IPS DF 19.7 (cell line): ENCODE results near the gene HDLBP.
"Not testable (repeated sequence)": the region's sequence is repeated elsewhere in the genome, so short reads cannot be mapped to it uniquely, and the experiment has no call there.

Experiments used
- DNase-seq: peaks from one replicate; pipeline ENCODE4 v3.0.0-alpha.2; 2013; ENCODE audit warnings: low read depth, low spot score

Gene HDLBP

DNA sequence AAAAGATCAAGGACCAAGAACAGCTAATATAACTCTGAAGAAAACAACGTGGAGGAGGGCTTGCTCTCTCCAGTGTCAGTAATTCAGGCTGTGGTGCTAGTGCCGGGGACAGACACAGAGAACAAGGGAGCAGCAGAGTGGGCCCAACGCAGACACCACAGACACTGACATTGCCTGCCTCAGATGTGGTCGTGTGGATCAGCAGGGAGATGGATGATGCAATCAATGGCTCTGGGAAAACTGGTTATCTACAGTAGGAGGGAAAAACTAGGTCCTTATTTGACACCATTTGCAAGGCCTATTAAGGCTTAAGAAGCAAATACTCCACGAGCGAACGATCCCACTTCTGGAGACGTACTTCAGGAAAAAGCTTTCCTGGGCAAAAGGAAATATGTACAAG, 36.1 kb downstream of the HDLBP start:
- DNase-seq, result no peak

DNA sequence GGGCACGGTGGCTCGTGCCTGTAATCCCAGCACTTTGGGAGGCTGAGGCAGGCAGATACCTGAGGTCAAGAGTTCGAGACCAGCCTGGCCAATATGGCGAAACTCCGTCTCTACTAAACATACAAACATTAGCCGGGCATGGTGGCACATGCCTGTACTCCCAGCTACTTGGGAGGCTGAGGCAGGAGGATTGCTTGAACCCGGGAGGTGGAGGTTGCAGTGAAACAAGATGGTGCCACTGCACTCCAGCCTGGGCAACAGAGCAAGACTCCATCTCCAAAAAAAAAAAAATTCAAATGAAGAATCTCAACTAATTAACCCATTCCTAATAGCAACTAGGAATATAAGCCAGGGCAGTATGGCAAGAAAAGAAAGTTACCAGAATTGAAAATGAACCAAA, 37.2 kb downstream of the HDLBP start:
- not testable (repeated sequence) for DNase-seq

DNA sequence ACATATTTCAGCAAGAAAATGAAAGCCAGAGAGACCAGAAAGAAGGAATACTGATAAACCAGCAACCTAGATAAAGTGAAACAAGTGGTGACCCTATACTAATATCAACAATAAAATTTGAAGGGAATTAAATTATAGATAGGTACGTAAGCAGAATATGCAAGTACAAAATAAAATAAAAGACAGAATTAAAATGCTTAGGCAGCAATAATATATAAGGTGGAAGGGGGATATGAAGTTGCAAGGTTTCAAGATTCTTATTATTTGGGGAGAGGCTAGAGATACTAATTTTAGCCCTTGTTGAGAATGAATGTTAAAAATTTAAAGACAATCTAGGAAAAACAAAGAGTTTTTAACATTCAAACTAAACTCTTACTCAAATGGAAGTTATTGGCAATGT, 39.6 kb downstream of the HDLBP start:
- no peak for DNase-seq

DNA sequence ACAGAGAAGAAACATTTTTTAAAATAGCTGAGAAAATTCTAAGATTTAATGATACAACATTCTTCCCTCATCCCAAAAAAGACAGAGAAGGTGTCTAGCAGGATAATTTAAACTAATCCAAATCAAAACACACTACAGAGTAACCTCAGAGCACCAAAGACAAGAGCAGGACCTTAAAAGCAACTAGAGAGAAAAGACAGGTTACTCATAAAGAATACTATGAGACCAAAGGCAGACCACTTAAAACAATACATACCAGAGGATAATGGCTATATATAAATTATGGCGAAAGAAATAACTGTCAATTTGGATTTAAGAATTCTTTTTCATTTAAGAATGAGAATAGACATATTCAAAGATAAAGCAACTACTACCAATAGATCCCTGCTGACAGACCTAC, 40.0 kb downstream of the HDLBP start:
- DNase-seq, result no peak

DNA sequence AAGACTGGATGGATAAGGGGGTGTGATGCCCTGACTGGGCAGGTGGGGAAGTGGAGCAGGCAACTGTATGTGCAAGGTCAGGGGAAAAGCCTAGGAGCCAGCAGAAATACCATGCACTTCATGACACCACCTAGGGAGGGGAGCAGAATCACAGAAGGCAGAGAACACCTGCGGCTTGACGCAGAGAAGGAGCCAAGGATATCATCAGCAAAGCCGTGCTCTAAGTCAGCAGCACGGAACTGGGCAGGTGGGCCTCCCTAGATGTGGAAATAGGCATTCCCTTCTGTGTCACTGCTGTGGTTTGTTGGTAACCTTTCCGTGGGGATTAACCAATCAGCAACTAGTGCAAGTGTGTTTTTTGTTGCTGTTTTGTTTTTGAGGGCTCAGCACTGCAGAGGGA, 41.3 kb downstream of the HDLBP start:
- no peak for DNase-seq

DNA sequence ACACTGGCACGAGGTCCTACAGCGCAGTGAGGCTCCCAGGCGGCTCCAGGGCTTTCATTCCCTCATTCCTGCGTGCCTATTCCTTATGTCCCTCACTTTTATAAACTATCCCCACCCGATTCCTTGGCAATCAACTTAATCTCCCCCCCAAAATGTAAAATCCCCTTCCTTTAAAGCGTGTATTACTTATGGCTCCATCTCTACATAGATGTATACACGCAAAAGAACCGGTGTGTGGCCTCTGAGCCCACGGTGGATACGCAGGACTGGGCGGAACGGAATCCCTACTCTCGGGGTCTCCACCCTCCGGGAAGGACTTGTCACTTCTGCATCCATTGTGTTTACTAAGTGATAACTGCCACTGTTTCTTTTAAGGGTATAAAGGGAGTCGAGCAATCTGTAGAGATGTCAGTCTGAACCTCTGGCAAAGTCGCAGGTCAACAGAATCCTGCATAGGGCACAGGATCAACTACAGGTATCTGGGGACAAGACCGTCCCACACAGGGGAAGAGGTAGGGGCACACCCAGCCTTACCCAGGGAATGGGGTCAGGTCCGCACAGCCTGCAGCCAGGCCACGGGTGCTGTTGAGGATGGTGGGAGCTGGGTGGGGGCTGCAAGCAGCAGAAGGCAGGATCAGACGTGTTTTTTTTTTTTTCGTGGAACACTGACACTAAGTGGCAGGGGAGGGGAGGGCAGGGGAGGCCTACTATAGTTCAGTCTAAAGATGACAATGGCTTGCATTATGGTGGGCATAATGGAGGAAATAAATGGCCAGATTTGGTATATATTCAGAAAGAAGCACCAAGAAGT, 42.1 kb downstream of the HDLBP start:
- DNase-seq, result no peak

DNA sequence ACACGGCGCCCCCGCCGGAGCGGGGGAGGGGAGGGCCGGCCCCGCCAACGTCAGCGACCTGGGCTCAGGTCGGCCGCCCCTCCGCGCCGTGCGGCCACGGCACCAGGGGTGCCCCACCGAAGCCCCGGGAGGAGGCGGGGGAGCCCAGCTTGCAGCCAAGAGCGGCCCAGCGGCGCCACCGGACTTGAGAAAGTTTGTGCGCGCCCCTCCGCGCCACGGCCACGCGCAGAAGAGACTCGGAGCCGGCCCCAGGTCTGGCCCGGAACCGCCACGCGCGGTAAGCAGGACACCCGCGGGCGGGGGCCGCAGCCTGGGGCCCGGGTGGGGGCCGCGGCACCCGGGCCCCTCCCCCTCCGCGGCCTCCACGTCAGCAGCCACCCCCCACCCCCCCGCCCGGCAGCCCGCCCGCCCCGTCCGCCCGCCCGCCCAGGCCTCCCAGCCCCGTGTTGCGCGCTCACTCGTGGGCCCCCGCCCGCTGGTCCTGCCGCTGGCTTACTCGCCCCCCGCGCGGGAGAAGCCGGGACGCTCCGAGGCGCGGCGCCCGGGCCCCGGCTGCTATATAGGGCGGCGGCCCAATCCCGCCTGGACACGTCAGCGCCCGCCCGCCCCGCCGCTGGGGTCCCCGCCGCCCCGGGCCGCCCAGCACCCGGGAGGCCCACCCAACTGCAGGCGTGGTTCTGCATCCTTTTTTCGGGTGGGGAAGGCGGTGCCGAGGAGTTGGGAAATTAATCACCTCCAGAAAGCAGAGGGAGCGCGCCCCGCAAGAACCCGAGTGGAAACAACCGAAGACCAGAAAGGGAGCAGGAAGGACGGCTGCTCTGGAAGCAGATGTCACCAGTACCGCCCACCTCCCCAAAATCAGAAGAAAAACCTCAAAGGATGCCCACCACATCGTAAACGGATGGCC, 42.9 kb downstream of the HDLBP start:
- DNase-seq, result no peak

DNA sequence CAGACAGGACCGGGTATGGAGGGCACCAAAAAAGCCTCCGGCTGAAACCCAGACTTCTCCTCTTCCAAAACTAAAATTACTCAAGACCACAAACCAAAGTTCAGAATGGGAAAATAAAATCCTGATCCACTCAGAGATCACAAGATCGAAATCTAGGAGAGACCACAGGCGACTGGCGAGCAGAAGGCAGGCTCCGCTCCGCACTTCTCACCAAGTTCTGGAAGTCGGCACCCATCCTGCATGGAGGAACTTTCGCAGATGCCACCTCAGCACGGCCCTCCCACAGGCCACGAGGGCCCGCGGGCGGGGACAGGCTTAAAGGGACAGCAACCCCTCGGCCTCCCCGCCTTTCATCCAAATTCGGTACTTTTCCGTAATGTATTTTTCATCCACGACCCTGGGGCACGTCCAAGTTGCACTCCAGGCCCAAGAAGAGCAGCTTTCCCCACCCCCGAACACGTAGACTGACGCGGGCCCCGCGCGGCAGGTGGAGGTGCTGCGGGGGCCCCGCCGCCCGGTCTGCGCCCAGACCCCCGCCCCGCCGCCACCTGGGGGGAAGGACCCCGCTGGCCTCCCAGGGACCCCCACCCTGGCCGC, 43.7 kb downstream of the HDLBP start:
- no peak for DNase-seq

DNA sequence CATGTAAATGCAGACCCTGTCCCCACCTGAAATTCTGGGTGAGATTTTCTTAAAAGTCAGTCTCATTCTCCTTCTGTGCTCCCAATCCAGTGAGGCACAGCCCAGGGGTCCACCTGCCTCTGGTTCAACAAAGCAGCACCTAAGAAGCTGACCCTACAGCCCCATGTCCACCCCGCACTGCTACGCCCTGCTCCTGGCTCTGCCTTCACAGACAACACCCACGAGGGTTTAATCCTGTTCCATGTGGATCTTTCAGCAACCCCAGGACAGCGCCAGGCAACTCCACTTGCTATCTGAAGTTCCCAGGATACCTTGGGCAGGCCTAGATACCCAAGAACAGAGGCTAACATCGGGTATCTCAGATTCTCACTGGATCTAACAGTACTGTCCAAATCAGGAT, 44.9 kb downstream of the HDLBP start:
- DNase-seq, result no peak

DNA sequence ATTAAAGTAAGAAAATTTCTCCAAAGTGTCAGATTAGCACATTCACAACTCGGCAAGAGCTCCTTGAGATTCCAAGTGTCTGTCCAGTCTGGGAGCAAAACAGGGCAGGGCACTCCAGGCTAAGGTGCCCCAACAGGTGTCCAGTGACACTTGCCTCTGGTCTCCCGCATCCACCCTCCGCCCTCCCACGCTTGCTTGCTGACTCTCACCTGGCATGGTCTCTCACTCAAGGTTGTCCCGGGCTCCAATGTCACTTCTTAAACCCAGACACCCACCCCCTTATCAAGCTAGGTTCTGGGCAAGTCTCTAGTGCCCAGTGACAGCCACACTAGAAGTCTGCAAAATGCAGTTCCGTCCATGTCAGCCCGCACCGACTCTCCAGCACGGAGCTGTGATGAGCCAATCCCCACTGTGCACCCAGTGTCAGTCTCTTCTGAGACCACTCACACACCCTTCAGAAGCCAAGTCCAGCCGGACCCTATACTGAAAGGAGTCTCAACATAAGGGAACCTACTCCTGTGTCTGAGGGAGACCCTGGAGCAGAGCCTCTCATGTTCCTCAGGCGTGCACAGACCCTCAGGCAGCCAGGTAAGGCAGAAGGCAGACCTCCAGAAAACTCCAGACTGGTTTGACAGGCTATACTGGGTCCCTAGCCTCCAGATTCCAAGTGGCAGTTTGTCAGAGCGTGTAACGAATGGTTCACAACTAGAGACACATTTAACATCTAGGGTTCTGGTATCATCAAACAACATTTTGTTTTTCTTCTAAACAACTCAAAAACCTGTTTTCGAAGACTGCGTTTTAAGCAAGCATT, 45.6 kb downstream of the HDLBP start:
- no peak for DNase-seq

DNA sequence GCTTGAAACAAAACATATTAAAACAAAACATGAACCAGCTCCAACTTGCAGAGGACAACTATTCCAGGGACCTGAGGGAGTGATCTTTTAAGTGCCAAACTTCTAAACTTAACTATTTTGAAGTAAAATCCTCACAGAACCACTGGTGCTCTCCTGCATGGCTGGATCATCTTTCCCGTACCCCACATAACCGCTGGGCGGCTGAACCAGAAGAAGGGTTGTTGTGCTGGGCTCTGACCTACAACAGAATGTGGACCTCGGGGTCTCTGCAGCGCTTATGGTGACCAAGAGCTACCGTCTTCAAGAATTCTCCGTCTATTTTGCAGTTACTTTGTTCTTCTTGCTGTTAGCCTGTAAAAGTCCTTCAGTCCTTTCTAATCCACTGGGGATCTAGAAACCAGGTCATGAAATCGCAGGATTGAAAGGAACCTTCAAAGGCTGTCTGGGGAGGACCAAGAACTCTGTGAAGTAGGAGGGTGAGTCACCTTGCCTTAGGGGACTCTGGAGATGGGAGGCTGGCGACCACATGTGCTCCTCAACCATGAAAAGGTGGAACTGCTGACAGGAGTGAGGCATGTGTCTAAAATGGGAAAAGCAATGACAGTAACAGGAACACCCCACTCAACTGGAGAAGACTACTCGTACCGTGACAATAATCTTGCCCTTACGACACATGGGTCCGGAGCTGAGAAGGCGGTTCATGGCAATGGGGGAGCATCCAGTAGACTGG, 46.6 kb downstream of the HDLBP start:
- DNase-seq, result no peak

DNA sequence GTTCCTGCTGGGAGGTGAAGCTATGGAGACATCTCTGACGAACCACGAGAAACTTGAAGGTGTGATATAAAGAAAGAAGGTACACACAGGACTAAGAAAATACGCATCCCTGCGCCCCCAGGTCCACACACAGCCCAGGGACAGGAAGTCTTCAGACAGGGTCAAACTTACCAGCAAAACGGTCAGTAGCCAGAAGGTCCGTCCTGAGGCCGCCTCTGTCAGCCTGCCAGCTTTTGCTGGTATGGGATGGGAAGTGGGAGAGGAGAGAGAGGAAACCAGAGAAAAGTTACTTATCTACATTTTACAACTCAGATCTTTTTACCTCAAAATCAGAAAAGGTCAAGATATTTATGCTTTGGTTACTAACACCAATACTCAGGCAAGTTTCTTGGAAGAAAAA, 47.2 kb downstream of the HDLBP start:
- DNase-seq, result no peak

DNA sequence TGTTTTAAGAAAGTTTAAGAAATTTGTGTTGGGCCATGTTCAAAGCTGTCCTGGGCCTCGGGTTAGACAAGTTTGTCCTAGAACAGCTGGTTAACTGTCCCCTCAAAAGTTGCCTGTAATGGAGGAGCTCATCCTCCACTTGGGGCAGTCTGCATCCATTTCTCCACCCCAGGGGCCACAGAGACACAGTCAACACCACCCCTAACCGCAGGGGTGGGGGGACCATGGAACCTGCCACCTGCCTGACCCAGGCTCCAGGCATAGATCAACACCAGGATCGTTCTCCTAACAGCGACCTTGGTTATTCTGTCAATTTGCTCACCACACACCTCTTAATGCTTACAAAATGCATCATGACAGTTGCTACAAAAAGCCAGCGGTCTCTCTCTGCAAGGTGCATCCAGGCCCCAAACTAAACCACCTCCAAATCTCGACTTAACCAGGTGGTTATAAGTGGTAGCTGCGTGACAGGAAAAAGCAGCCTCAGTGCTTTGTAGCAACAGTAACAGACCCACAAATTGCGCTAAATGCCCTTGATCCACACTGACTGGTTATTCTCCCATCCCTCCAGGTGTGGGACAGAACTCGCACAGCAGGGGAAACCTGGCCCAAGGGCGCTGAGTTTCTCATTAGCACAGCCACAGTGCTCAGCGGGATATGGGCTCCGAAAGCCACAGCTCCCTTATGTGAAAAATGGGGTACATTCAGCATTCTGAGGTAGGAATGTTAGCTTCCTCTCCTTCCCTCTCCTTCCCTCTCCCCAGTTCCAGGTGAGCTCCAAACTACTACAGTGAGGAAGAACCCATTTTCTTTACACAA, 48.0 kb downstream of the HDLBP start:
- no peak for DNase-seq

DNA sequence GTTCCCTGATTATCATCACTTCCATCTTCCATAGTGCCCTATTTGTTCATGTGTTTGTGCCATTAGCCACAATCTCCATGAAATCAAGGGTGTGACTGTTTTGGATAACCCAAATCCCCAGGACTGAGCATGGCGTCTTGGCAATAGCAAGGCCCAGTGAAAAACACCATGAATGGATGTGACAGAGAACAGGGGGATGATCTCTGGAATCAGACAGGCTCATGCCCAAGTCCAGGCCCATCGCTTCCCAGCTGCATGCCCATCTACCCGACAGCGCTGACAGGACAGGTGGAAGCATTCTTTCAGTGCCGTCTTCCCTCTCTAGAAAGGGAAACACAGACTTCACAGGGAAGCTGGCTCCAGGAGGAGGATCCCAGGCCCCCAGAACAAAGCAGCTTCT, 50.0 kb downstream of the HDLBP start:
- no peak for DNase-seq

DNA sequence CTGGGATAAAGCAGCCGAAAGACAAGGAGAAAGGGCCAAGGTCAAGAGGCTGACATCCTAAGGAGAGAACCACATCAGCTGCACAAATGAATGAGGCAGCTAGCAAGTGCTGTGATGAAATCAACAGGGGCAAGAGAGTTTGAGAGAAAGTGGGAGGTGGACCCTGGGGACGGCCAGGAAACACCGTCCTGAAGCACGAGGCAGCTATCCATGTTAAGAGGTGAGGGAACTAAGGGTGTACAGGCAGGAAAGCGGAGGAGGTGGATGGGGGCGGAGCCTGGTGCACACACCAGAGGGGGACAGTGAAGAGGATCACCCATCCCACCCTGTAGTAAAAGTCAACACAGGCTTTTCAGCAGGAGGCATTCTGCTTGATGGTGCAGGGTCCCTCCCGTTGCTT, 52.4 kb downstream of the HDLBP start:
- DNase-seq, result no peak

DNA sequence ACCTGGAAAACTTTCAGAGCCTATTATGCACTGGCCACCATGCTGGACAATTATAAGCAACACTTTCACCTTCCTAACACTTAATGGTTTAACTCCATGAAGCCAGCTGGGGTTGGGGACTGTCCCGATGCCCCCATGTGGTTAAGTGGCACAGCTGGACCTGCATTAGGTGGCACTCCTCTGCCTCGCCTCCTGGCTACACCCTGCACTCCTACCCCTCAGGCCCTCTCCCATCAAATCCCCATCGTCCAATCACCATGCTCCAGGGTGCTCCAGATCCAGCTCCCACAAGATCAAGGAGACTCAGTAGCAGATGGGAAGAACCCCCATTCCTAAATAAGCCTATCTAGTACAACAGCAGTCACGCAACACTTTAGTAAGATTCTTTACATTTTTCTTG, 53.8 kb downstream of the HDLBP start:
- DNase-seq, result no peak

DNA sequence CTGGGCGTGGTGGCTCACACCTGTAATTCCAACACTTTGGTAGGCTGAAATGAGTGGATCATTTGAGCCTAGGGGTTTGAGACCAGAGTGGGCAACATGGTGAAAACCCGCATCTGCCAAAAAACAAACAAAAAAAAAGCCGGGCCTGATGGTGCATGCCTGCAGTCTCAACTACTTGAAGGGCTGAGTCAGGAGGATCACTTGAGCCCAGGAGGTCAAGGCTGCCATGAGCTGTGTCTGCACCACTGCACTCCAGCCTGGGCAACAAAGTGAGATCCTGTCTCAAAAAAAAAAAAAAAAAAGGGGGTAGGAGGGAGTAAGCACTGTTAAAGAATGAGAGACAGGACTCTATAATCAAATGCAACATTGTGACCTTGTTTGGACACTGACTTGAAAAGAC, 54.6 kb downstream of the HDLBP start:
- no peak for DNase-seq

DNA sequence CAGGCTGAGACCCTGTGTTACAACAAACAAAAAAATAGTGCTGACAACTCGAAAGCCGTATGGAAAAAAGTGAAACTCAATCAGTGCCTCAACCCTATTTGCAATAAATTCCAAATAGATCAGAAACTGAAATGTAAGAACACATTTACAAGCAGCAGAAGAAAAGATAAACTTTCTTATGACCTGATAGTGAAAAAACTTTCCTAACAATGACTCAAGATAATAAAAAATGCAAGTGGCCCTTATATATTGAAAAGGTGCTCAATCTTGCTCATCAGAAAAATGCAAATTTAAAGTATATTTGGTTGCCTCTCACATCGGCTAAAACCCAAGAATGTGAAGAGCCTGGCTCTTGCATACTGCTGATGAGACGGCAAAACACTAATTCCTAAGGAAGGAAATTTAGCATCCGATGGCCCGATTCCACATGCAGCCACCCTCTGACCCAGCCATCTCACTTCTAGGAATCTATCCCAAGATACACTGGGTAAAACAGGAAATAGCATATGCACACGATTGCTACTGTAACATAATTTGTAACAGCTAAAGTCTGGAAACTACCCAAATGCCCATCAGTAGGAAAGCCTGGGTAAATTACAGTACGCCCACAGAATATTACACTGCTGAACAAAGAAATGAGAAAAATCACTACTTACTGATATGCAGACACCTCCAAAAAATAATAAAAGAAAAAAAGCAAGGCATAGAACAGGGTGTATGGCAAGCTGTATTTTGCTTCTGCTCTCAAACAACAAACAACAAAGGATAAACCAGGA, 56.8 kb downstream of the HDLBP start:
- no peak for DNase-seq

DNA sequence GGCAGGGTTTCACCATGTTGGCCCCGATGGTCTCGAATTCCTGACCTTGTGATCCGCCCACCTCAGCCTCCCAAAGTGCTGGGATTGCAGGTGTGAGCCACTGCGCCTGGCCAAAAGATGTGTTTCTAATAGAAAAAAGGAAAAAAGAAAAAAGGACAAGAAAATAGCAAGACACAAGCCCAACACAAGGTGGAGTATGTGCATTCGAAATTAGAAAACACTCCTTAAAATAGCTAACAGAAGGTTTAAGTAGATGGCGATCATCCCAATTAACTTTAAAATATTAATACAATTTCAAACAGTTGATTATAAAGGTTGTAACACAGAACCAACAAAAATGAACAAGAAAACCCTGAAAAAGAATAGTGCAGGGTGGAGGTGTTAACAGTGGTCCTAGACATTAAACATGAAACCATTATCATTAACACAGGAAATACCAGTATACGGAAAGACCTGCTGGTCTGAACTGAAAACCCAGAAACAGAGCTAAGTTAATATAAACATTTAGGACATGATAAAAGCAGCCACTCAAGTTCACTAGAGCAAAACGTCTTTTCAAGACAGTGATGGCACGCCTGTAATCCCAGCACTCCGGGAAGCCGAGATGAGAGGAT, 57.9 kb downstream of the HDLBP start:
- DNase-seq, result no peak
